ENCODE data around the gene SLC2A8.

SLC2A8 gene

GRCh38 chr9:127403507-127404192 is 6.7 kb downstream of the SLC2A8 start:
- no peak for DNase-seq (ENCODE audit: low read depth)

GRCh38 chr9:127404631-127405030 is 7.7 kb downstream of the SLC2A8 start:
- DNase-seq (ENCODE audit: low read depth) = no peak

- DNase-seq (ENCODE audit: low read depth) = no peak
These were observed 8.6 kb downstream of the SLC2A8 start for GRCh38 chr9:127405344-127406125.

DNA sequence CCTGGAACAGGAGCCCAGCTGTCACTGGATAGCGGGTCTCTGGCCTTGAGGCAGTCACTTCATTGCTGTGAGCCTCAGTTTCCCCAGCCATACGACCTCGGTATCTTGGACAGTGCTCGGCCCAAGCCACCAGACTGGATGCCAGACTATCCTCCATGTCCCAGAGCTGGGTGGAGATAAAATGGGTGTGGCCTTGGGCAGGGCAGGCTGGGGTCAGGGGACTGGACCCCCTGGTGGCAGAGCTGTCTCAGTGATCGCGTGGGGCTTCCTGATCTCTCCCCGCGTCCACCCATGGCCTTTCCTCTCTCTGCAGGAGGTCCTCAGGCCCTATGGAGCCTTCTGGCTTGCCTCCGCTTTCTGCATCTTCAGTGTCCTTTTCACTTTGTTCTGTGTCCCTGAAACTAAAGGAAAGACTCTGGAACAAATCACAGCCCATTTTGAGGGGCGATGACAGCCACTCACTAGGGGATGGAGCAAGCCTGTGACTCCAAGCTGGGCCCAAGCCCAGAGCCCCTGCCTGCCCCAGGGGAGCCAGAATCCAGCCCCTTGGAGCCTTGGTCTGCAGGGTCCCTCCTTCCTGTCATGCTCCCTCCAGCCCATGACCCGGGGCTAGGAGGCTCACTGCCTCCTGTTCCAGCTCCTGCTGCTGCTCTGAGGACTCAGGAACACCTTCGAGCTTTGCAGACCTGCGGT is 10.0 kb downstream of the SLC2A8 start:
- no peak for DNase-seq (ENCODE audit: low read depth)

GRCh38 chr9:127407492-127407843 is 10.5 kb downstream of the SLC2A8 start:
- DNase-seq (ENCODE audit: low read depth) = no peak

DNA sequence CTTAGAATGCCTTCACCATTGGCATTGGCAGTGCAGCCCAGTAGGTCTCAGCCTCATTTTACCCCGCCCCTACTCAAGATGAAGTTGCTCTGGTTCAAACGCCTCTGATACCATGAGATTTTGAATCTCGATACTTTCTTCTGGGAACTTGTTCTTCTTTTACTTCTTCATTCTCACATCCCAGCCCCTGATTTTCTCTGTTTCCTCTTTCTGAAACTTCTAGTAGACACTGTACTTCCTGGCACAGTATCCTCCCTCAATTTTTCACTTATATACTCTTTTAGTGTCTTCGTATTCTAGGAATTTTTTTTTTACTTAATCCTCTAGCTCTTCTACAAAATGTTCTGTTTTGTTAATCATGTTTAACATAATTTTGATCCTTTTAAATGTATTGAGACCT is 14.2 kb downstream of the SLC2A8 start:
- DNase-seq (ENCODE audit: low read depth) = no peak

- no peak for DNase-seq (ENCODE audit: low read depth)
These were observed 18.2 kb downstream of the SLC2A8 start for GRCh38 chr9:127415141-127415540.

DNA sequence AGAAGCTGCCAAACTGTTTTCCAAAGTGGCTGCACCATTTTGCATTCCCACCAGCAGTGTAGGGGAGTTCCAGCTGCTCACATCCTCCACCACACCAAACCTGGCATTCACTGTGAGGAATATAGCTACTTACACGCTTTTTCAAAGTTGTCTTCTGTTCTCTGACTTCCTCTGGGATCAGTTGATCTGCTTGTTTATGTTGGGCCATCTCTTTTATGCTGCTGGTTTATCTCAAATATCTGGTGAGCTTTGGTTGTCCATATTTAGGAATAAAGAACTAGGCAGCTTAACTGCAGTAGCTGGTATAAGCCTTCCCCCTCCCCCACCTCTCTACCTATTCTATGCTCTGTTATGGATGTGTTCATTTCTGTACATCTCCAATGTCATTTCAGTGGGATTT is 18.7 kb downstream of the SLC2A8 start:
- DNase-seq (ENCODE audit: low read depth) = no peak

GRCh38 chr9:127417131-127418036 is 20.4 kb downstream of the SLC2A8 start:
- DNase-seq (ENCODE audit: low read depth) = no peak

GRCh38 chr9:127418037-127418471 is 21.1 kb downstream of the SLC2A8 start:
- no peak for DNase-seq (ENCODE audit: low read depth)

DNA sequence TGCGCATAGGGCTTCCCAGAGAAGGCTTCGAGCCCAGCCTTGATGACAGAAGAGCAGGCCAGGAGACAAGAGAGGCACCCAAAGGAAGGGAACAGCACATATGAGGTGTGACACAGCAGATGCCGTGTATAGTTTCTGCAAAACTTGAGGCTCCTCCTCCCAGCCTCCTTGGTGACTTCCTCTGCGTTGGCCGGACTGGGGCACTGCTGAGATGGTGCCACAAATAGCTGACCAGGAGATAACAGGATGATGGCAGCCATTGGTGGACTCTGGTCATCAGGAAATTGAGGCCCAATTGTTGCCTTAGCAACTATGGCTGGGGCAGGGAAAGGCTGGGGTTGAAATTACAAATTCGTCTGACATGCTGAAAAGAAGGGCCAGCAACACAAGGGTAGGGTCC is 22.4 kb downstream of the SLC2A8 start:
- no peak for DNase-seq (ENCODE audit: low read depth)

DNA sequence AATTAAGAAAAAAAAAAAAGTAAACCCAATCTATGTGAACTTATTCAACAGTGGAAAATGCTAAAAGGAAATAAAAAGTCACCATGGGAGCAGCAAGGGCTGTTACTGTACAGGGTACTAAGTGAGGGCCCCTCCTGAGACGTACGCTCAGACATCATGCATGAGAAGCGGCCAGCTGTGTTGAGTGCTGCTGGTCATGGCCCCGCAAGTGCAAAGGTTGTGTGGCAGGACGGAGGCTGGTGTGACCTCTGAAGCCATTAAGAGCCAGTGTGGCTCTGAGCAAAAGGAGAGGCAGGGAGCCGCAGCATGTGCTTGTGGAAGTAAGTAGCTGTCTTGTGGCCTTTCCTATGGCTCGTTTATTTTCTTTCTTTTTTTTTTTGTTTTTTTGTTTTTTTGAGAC is 24.1 kb downstream of the SLC2A8 start:
- no peak for DNase-seq (ENCODE audit: low read depth)

DNA sequence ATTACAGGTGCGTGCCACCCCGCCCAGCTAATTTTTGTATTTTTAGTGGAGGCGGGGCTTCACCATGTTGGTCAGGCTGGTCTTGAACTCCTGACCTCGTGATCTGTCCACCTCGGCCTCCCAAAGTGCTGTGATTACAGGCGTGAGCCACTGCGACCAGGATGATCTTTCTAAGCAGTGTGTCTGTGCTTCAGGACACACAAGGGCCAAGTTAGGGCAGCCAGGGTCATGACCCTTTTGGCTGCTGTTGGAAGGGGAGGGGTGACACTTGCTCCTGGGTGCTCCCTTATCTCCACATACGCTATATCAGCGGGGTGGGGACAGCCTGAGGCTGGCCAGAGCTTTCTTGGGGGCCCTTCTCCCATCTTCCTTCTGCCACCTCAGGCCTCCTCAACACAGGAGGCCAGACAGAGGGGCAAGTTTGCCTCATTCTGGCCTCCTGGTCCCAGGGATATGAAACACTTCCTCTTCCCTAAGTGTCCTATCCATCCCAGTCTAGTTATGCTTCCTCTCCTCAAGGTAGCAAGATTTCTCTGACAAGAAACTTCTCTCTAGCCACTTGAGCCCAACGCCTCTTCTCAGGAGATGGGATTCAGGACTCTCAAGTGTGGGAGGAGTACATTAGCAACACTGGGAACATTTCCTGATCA is 25.3 kb downstream of the SLC2A8 start:
- no peak for DNase-seq (ENCODE audit: low read depth)

GRCh38 chr9:127422787-127423186 is 25.8 kb downstream of the SLC2A8 start:
- no peak for DNase-seq (ENCODE audit: low read depth)

- DNase-seq (ENCODE audit: low read depth) = no peak
These were observed 26.5 kb downstream of the SLC2A8 start for GRCh38 chr9:127423476-127423933.

DNA sequence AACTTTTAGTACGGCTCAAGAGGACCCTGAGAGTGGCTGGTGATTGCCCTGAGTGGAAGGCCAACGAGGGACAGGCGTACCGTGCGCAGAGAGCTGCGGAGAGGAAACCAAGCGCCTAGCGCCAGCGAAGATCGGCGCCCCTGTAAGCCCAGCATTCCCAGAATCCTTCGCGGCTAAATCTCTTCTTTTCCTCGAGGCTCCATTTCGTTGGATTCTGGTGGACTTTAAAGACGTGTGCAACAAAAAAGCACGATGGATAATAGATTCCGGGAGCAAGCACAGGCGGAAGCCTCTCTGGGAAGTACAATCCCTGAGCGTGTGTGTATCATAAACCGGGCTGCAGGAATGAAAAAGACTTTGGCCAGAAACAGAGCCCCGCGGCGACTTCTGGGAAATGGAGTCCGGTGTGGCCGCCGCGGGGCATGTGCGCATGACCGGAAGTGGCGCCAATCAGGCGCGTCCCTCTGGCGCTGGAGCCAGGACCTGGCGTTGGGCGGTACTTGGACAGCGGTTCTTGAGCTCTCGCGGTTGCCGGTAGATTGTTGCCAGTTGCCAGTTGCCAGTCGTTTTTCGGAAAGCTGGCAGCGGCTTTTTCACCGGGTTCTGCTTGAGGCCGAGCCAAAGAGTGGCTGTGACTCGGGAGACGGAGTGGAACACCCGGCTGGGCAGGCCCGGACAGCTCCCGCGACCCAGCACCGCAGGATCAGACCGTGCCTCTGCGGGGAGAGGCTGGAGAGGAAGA is 27.1 kb downstream of the SLC2A8 start, which contains the start of gene ZNF79:
TSS of gene ZNF79 (plus strand) at position 449 of the 742 bp plus-strand sequence. CDS start 406 bp downstream, outside the sequence.
- peak; percentile 88 for DNase-seq (ENCODE audit: low read depth)

DNA sequence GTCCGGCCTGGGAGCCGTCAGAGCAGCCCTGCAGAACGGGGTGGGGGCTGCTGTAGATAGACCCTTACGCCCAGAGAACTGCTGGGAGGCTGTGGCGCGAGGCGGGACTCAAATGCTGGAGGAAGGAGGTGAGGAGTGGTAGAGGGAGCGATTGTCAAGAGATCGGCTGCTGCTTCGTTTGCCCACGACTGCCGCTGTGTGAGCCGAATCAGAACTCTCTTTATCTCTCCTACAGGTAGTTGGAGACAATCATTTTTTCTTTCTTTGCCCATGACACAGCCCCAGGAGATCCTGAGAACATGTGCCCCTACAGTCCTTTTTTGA is 27.7 kb downstream of the SLC2A8 start:
- no peak for DNase-seq (ENCODE audit: low read depth)

DNA sequence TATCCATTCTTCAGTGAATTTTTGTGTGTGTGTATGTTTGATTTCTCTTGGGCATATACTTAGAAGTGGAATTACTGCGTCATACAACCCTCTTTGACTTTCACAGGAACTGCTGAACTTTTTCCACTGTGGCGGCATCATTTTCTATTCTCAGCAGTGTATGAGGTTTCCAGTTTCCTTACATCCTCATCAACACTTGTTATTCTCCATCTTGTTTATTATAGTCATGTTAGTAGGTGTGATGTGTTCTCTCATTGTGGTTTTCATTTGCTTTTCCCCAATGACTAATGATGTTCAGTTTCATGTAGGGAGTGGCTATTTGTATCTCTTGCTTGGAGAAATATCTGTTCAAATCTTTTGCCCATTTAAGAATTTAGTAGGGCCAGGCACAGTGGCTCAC is 29.8 kb downstream of the SLC2A8 start:
- no peak for DNase-seq (ENCODE audit: low read depth)

- no peak for DNase-seq (ENCODE audit: low read depth)
These were observed 31.4 kb downstream of the SLC2A8 start for GRCh38 chr9:127428348-127428747.

DNA sequence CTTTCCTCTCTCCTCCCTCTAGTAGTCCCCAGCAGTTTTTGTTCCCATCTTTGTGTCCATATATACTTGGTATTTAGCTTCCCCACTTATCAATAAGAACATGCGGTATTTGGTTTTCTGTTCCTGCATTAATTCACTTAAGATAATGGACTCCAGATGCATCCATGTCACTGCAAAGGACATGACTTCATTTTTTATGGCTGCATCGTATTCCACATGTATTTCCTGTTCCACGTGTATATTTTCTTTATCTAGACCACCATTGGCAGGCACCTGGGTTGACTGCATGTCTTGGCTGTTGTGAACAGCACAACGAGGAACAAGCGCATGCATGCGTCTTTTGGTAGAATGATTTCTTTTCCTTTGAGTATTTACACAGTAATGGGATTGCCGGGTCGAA is 33.4 kb downstream of the SLC2A8 start:
- DNase-seq (ENCODE audit: low read depth) = no peak

Data from stimulated activated CD8-positive, alpha-beta memory T cell treated with anti-CD3 and anti-CD28 coated beads, Interleukin-12 subunit alpha, Interleukin-12 subunit beta, amount 100 ng/mL, for 4 hours (primary cell).